K562 (cell line): Measurements from ENCODE around the gene TRIM13. TPM values are rescaled to one million over a fixed set of nuclear protein-coding genes. Genes with fewer than 3 reads are reported as not detected.

Source experiments
- ATAC-seq: fragments of 200-7000 bp; cut with Tn5 transposase; 3 replicates; pipeline ENCODE4 v1.9.1; 2020; ENCODE audit warnings: moderate library complexity
- BruUV-seq: library from RNA; stranded (reverse); fragments of 400-500 nt; replicated peaks from 2 replicates; lab custom pipeline; 2021; lab: Mats Ljungman, UMichigan
- CTCF ChIA-PET: fragments of 300-600 bp; formaldehyde crosslinking; extraction: SDS; loops from one replicate; lab custom pipeline; 2021; ENCODE audit warnings: low intra/inter-chr PET ratio; lab: Yijun Ruan, JAX
- POLR2A ChIA-PET: fragments of 300-600, 350-650 bp; sonication (Branson Sonifier 250); formaldehyde crosslinking; extraction: SDS; loops from one replicate; lab custom pipeline; 2021; ENCODE audit warnings: antibody characterized with exemption, inconsistent platforms; lab: Yijun Ruan, JAX
- DNase-seq, 4 experiments: peaks; one replicate each; pipeline versions ENCODE4 v3.0.0 to v3.0.0-alpha.2; 2011 to 2018; ENCODE audit warnings: low spot score in 3 of 4, mixed read lengths in 3 of 4; ENCODE audit errors: extremely low read depth in 1 of 4
- FAIRE-seq: peaks from 2 replicates; lab custom pipeline; 2011; peaks lifted over from hg19 to GRCh38; lab: Jason Lieb, UNC
- H2AFZ ChIP-seq: 2 replicates; pipeline ENCODE4 v1.6.0; 2011; ENCODE audit warnings: low read depth, low read length, control low read depth, inconsistent platforms
- H3K27ac ChIP-seq: fragments of 200-600 bp; 3 replicates; pipeline ENCODE4 v1.8.0; 2011; ENCODE audit warnings: low read depth, mild to moderate bottlenecking, control low read depth, inconsistent platforms, low read length, moderate library complexity, mixed read lengths; ENCODE audit errors: extremely low read depth
- H3K27me3 ChIP-seq, 2 experiments: fragments of 300-600 bp in 1 of 2; 2 replicates in 1 of 2; 3 replicates in 1 of 2; pipeline versions ENCODE4 v1.6.0 to v1.8.0; 2011; ENCODE audit warnings: inconsistent platforms in 2 of 2, low read length in 2 of 2, mild to moderate bottlenecking in 1 of 2, mixed read lengths in 1 of 2, moderate library complexity in 1 of 2; ENCODE audit not compliant: control insufficient read depth in 2 of 2, insufficient read depth in 2 of 2
- H3K36me3 ChIP-seq: fragments of 300-600 bp; 3 replicates; pipeline ENCODE4 v1.8.0; 2011; ENCODE audit warnings: mild to moderate bottlenecking, low read length, inconsistent platforms; ENCODE audit not compliant: control insufficient read depth, insufficient read depth
- H3K4me1 ChIP-seq, 2 experiments: fragments of 200-600 bp in 1 of 2; replicated peaks in 1 of 2; 2 replicates in 1 of 2; 3 replicates in 1 of 2; pipeline versions ENCODE4 v1.5.1 to v1.8.0; 2011; ENCODE audit warnings: inconsistent platforms in 2 of 2, low read length in 2 of 2, mild to moderate bottlenecking in 1 of 2, mixed read lengths in 1 of 2, moderate library complexity in 1 of 2; ENCODE audit not compliant: control insufficient read depth in 2 of 2, insufficient read depth in 2 of 2
- H3K4me2 ChIP-seq: 2 replicates; pipeline ENCODE4 v1.6.1; 2011; ENCODE audit warnings: low read length, control low read depth, inconsistent platforms, mixed read lengths; ENCODE audit not compliant: insufficient read depth
- H3K4me3 ChIP-seq: fragments of 200-600 bp; sonication (generic), shearing (Covaris generic); 2 replicates; pipeline ENCODE4 v1.5.1; 2016; ENCODE audit warnings: control low read depth, inconsistent platforms
- H3K79me2 ChIP-seq: fragments of 200-600 bp; 3 replicates; pipeline ENCODE4 v1.8.0; 2011; ENCODE audit warnings: low read length, inconsistent platforms; ENCODE audit not compliant: control insufficient read depth, insufficient read depth
- H3K9ac ChIP-seq, 2 experiments: 2 replicates each; pipeline versions ENCODE4 v1.6.0 to v1.6.1; 2011; ENCODE audit warnings: low read depth in 2 of 2, low read length in 2 of 2, control low read depth in 1 of 2, inconsistent platforms in 1 of 2, mild to moderate bottlenecking in 1 of 2, mixed read lengths in 1 of 2; ENCODE audit not compliant: insufficient read depth in 1 of 2
- H3K9me1 ChIP-seq: one replicate; pipeline ENCODE4 v1.6.0; 2011; ENCODE audit warnings: inconsistent platforms, mild to moderate bottlenecking, low read length, moderate library complexity; ENCODE audit not compliant: control insufficient read depth, insufficient read depth
- H3K9me3 ChIP-seq: replicated peaks from 2 replicates; pipeline ENCODE4 v1.5.1; 2011; ENCODE audit warnings: low read depth, low read length, inconsistent platforms; ENCODE audit not compliant: control insufficient read depth, insufficient read depth
- H4K20me1 ChIP-seq: replicated peaks from 2 replicates; pipeline ENCODE4 v1.6.1; 2011; ENCODE audit warnings: low read length, inconsistent platforms, mixed read lengths; ENCODE audit not compliant: control insufficient read depth, insufficient read depth
- ARID4B ChIP-seq: sonication (generic); formaldehyde crosslinking; IDR thresholded peaks from 2 replicates; pipeline ENCODE4 v1.8.0; 2022; ENCODE audit warnings: mild to moderate bottlenecking, missing genetic modification reagents
- CBFA2T2 ChIP-seq: fragments of 450-650 bp; conservative IDR thresholded peaks from 2 replicates; pipeline ENCODE4 v1.6.1; 2017; ENCODE audit warnings: mild to moderate bottlenecking
- ESRRA ChIP-seq: fragments of 450-650 bp; IDR thresholded peaks from 2 replicates; pipeline ENCODE4 v1.6.1; 2014; ENCODE audit warnings: low read depth, mild to moderate bottlenecking, moderate library complexity, borderline replicate concordance
- NR2C2 ChIP-seq, 2 experiments: fragments of 200-800 bp in 1 of 2; sonication (Bioruptor generic) in 1 of 2; sonication (generic) in 1 of 2; formaldehyde crosslinking in 1 of 2; IDR thresholded peaks; 2 replicates each; pipeline versions ENCODE4 v1.6.1 to v1.8.0; 2016 to 2022; ENCODE audit warnings: mild to moderate bottlenecking in 1 of 2, missing compliant biosample characterization in 1 of 2, missing genetic modification characterization in 1 of 2, missing genetic modification reagents in 1 of 2
- POLR3G ChIP-seq: IDR thresholded peaks from 2 replicates; pipeline ENCODE4 v1.6.1; 2011; ENCODE audit not compliant: insufficient read length, insufficient replicate concordance; ENCODE audit errors: extremely low read depth
- PPARD ChIP-seq: fragments of 250-450 bp; sonication (Bioruptor Pico); IDR thresholded peaks from 2 replicates; pipeline ENCODE4 v1.8.0; 2022; ENCODE audit warnings: inconsistent platforms, mild to moderate bottlenecking, moderate library complexity
- SMAD2 ChIP-seq: fragments of 150-350 bp; IDR thresholded peaks from 2 replicates; pipeline ENCODE4 v1.6.1; 2014; ENCODE audit warnings: low read depth, mild to moderate bottlenecking, low read length
- SMC3 ChIP-seq: conservative IDR thresholded peaks from 2 replicates; pipeline ENCODE4 v1.6.1; 2011; ENCODE audit warnings: low read depth, low read length, improper control_type of control experiment; ENCODE audit not compliant: insufficient read depth
- ZNF232 ChIP-seq: sonication (generic); formaldehyde crosslinking; IDR thresholded peaks from 2 replicates; pipeline ENCODE4 v1.8.0; 2022; ENCODE audit warnings: mild to moderate bottlenecking, missing genetic modification reagents
- ZNF316 ChIP-seq: fragments of 450-650 bp; IDR thresholded peaks from 2 replicates; pipeline ENCODE4 v1.6.1; 2016
- ZNF431 ChIP-seq: sonication (generic); formaldehyde crosslinking; IDR thresholded peaks from 2 replicates; pipeline ENCODE4 v1.8.0; 2022; ENCODE audit warnings: mild to moderate bottlenecking, missing genetic modification reagents
- ZNF518B ChIP-seq: fragments of 250-450 bp; sonication (Bioruptor Pico); IDR thresholded peaks from 2 replicates; pipeline ENCODE4 v1.5.0; 2021; ENCODE audit warnings: mild to moderate bottlenecking, moderate library complexity
- WGBS: fragments of 100-300 bp; shearing (Covaris generic); methylation state at CpG from one replicate; pipeline ENCODE4 v1.1.6; 2016; ENCODE audit warnings: low coverage, mixed read lengths; ENCODE audit not compliant: insufficient coverage; ENCODE audit errors: missing lambda C conversion rate; 5-methylcytosine and 5-hydroxymethylcytosine counted together
- in situ Hi-C: fragments of 300-500 bp; cut with MboI; formaldehyde crosslinking; loops from 4 replicates; pipeline ENCODE4 v1.15.0; 2018; ENCODE audit warnings: inconsistent platforms, mixed read lengths
- intact Hi-C: fragments of 100-400 bp; cut with micrococcal nuclease; formaldehyde crosslinking; loops from 2 replicates; pipeline ENCODE4 v1.14.2; 2022
- polyA plus RNA-seq, 8 experiments: library from polyadenylated mRNA; depleted of rRNA in 4 of 8; stranded (reverse) in 5 of 8; unstranded in 3 of 8; fragments of >200 nt; fragmentation: Nextera tagmentation in 2 of 8; fragmentation: Illumina TruSeq in 1 of 8; extraction: Ambion mirVana in 2 of 8; extraction: Trizol in 1 of 8; gene quantifications; 2 replicates each; pipeline versions ENCODE4 v1.2.1 to v1.2.3, GENCODE V29; 2011 to 2014; ENCODE audit warnings: inconsistent platforms in 1 of 8, missing spikeins in 1 of 8
- total RNA-seq, 7 experiments: library from RNA; depleted of rRNA in 6 of 7; stranded (reverse); fragments of >200 nt in 6 of 7; fragmentation: Illumina TruSeq in 2 of 7; extraction: Trizol in 2 of 7; gene quantifications; 2 replicates each; pipeline versions ENCODE4 v1.2.1 to v1.2.3, GENCODE V29; 2011 to 2021; ENCODE audit warnings: low replicate concordance in 1 of 7

Gene TRIM13
- total and polyA plus RNA-seq, 9 of the 15 experiments (the other 6 are each of a cell fraction or from before 2014, with no cell fraction given), result 12.1 to 30.6 (median 17.8) TPM

GRCh38 chr13:49975826-49976225 lies 21.0 kb upstream of the TRIM13 start:
- no peak overlapping the region for H2AFZ ChIP-seq
- CTCF ChIA-PET, result interaction anchor here (1.4 kb wide), 1 partner anchor 936 kb away, joined by 6 read pairs; no protein-coding TSS in a partner anchor
- no peak overlapping the region for H3K9ac ChIP-seq
- ATAC-seq (no peak), DNase-seq (no peak), FAIRE-seq (no peak)
- no peaks in the 10 kb centered on the region for H3K9me1 ChIP-seq
- no peaks in the 10 kb centered on the region for H3K9me3 ChIP-seq
- POLR2A ChIA-PET, result no interaction called here
- H3K27me3 ChIP-seq, result no peaks in the 10 kb centered on the region
- no peak overlapping the region for H3K4me3 ChIP-seq
- intact Hi-C loops, result loop anchor here (1.0 to 10.0 kb wide), 4 partner anchors 549 to 1094 kb away; no protein-coding TSS in a partner anchor
- H3K4me1 ChIP-seq, result no peaks in the 10 kb centered on the region; a peak in 3 of 5 replicates
- BruUV-seq, result no TSS peak
- no peaks in the 10 kb centered on the region for H4K20me1 ChIP-seq
- WGBS, result 25% methylated on average over 1 of the region's 1 CpG
- no peak overlapping the region for H3K4me2 ChIP-seq
- H3K27ac ChIP-seq, result no peak overlapping the region
- H3K36me3 ChIP-seq, result no peaks in the 10 kb centered on the region
- no peak for TF ChIP-seq SMC3
- no peak for TF ChIP-seq NR2C2 (CRISPR knock-in tag; IDR thresholded peaks at IDR 0.05)
- no peak for TF ChIP-seq NR2C2 (tag; IDR thresholded peaks at IDR 0.05)
- no peak for TF ChIP-seq SMAD2
- no peak for TF ChIP-seq ARID4B
- TF ChIP-seq ZNF431 (CRISPR knock-in tag), result no peak
- TF ChIP-seq ZNF518B, result no peak
- no peak for TF ChIP-seq PPARD (CRISPR knock-in tag)
- no peak for TF ChIP-seq ZNF316
- no peak for TF ChIP-seq POLR3G
- TF ChIP-seq ESRRA, result no peak
- no peak for TF ChIP-seq ZNF232
- TF ChIP-seq CBFA2T2, result no peak
- TF ChIP-seq, all 486 proteins: peak for 0
- in situ Hi-C loops, result loop anchor here (10.0 to 25.0 kb wide), 3 partner anchors 436 to 1089 kb away; no protein-coding TSS in a partner anchor
- no peaks in the 10 kb centered on the region for H3K79me2 ChIP-seq
